Measurements from ENCODE around the gene NDUFS2. TPM values are rescaled to one million over a fixed set of nuclear protein-coding genes. Genes with fewer than 3 reads are reported as not detected.
"Not testable (repeated sequence)": the region's sequence is repeated elsewhere in the genome, so short reads cannot be mapped to it uniquely, and the experiment has no call there.

The NDUFS2 gene
- total RNA-seq, 1 donor from 2014 or later = 124 TPM

GRCh38 chr1:161250829-161251228, 48.7 kb downstream of the NDUFS2 start:
- no peak for DNase-seq (ENCODE audit: low read depth)
- TF ChIP-seq CTCF (conservative IDR thresholded peaks at IDR 0.05; ENCODE audit: low read depth, low read length) = no peak
- no peak overlapping the region for H3K4me3 ChIP-seq (ENCODE audit: low read depth, low read length)

GRCh38 chr1:161251579-161251978, 49.4 kb downstream of the NDUFS2 start:
- TF ChIP-seq CTCF (conservative IDR thresholded peaks at IDR 0.05; ENCODE audit: low read depth, low read length) = no peak
- H3K4me3 ChIP-seq (ENCODE audit: low read depth, low read length) = no peak overlapping the region
- no peak for DNase-seq (ENCODE audit: low read depth)

GRCh38 chr1:161255302-161255701, 53.1 kb downstream of the NDUFS2 start:
- H3K4me3 ChIP-seq (ENCODE audit: low read depth, low read length); DNase-seq (ENCODE audit: low read depth): not testable (repeated sequence)

- DNase-seq (ENCODE audit: low read depth); H3K4me3 ChIP-seq (ENCODE audit: low read depth, low read length): not testable (repeated sequence)
These were observed 53.9 kb downstream of the NDUFS2 start for GRCh38 chr1:161255955-161256520.

GRCh38 chr1:161257109-161257508, 54.9 kb downstream of the NDUFS2 start:
- DNase-seq (ENCODE audit: low read depth); H3K4me3 ChIP-seq (ENCODE audit: low read depth, low read length): not testable (repeated sequence)

GRCh38 chr1:161258439-161259344, 56.5 kb downstream of the NDUFS2 start, which contains the start of gene PCP4L1:
PCP4L1 (plus strand) TSS chr1:161258745; CDS start chr1:161258975, 230 bp downstream.
- TF ChIP-seq CTCF (conservative IDR thresholded peaks at IDR 0.05; ENCODE audit: low read depth, low read length) = no peak
- DNase-seq (ENCODE audit: low read depth) = no peak
- H3K4me3 ChIP-seq (ENCODE audit: low read depth, low read length) = peak within 1 kb of the TSS; percentile 53

GRCh38 chr1:161259345-161259702, 57.2 kb downstream of the NDUFS2 start:
- no peak for TF ChIP-seq CTCF (conservative IDR thresholded peaks at IDR 0.05; ENCODE audit: low read depth, low read length)
- no peak overlapping the region for H3K4me3 ChIP-seq (ENCODE audit: low read depth, low read length)
- DNase-seq (ENCODE audit: low read depth) = no peak

GRCh38 chr1:161259765-161260164, 57.6 kb downstream of the NDUFS2 start:
- no peak overlapping the region for H3K4me3 ChIP-seq (ENCODE audit: low read depth, low read length)
- no peak for TF ChIP-seq CTCF (conservative IDR thresholded peaks at IDR 0.05; ENCODE audit: low read depth, low read length)
- no peak for DNase-seq (ENCODE audit: low read depth)

Measured in epithelial cell of proximal tubule (primary cell).